ENCODE results near the gene A2ML1. TPM values are rescaled to one million over a fixed set of nuclear protein-coding genes. Genes with fewer than 3 reads are reported as not detected.
"Not testable (repeated sequence)": the region's sequence is repeated elsewhere in the genome, so short reads cannot be mapped to it uniquely, and the experiment has no call there.

A2ML1 gene
- total and polyA plus RNA-seq, 5 donors: 0.25 to 1.1 (median 0.74) TPM

GRCh38 chr12:8859448-8859847, 37.0 kb downstream of the A2ML1 start:
- DNase-seq; H3K9me3 ChIP-seq (ENCODE audit: control insufficient read depth, low read length); H3K27ac ChIP-seq (ENCODE audit: low read length); H3K4me1 ChIP-seq (ENCODE audit: control insufficient read depth, insufficient read depth, low read length); ATAC-seq; H3K27me3 ChIP-seq (ENCODE audit: control insufficient read depth, insufficient read depth); intact Hi-C loops (cut with DNase I); H3K4me3 ChIP-seq (ENCODE audit: low read length): not testable (repeated sequence)
- 94% methylated on average over 4 of the region's 4 CpGs for WGBS

GRCh38 chr12:8860165-8860961, 37.9 kb downstream of the A2ML1 start:
- H3K9me3 ChIP-seq (ENCODE audit: control insufficient read depth, low read length): no peaks in the 10 kb centered on the region
- WGBS: 77% methylated on average over 10 of the region's 10 CpGs
- ATAC-seq (peak in 1 of 2 donors; percentile 57), DNase-seq (peak in 1 of 3 donors; percentile 68)
- no peak overlapping the region for H3K4me3 ChIP-seq (ENCODE audit: low read length)
- no peak overlapping the region for H3K27ac ChIP-seq (ENCODE audit: low read length)
- no peaks in the 10 kb centered on the region for H3K4me1 ChIP-seq (ENCODE audit: control insufficient read depth, insufficient read depth, low read length)
- no peaks in the 10 kb centered on the region for H3K27me3 ChIP-seq (ENCODE audit: control insufficient read depth, insufficient read depth)
- intact Hi-C loops (cut with DNase I): loop anchor here in 1 of 4 donors (10.0 kb wide), 1 partner anchor 176 kb away; no protein-coding TSS in a partner anchor

- Histone ChIP-seq H3K9me3 (ENCODE audit: control insufficient read depth, low read length) (no peaks in the 10 kb centered on the region), H3K27me3 (ENCODE audit: control insufficient read depth, insufficient read depth) (no peaks in the 10 kb centered on the region), H3K4me3 (ENCODE audit: low read length) (no peak overlapping the region), H3K27ac (ENCODE audit: low read length) (no peak overlapping the region), H3K4me1 (ENCODE audit: control insufficient read depth, insufficient read depth, low read length) (no peaks in the 10 kb centered on the region)
- WGBS: 82% methylated on average over 2 of the region's 2 CpGs
- intact Hi-C loops (cut with DNase I): loop anchor here in 1 of 4 donors (10.0 kb wide), 1 partner anchor 182 kb away; no protein-coding TSS in a partner anchor
- DNase-seq (no peak), ATAC-seq (no peak)
Measured at GRCh38 chr12:8866429-8866828, 44.0 kb downstream of the A2ML1 start.

- Histone ChIP-seq H3K4me3 (ENCODE audit: low read length) (no peak overlapping the region), H3K27ac (ENCODE audit: low read length) (no peak overlapping the region), H3K4me1 (ENCODE audit: control insufficient read depth, insufficient read depth, low read length) (no peaks in the 10 kb centered on the region), H3K27me3 (ENCODE audit: control insufficient read depth, insufficient read depth) (no peaks in the 10 kb centered on the region), H3K9me3 (ENCODE audit: control insufficient read depth, low read length) (no peaks in the 10 kb centered on the region)
- no peak for DNase-seq
- intact Hi-C loops (cut with DNase I): loop anchor here in 1 of 4 donors (10.0 kb wide), 1 partner anchor 182 kb away; no protein-coding TSS in a partner anchor
- no peak for ATAC-seq
Measured at GRCh38 chr12:8867009-8867408, 44.6 kb downstream of the A2ML1 start.

GRCh38 chr12:8867786-8868185, 45.4 kb downstream of the A2ML1 start:
- Histone ChIP-seq H3K4me1 (ENCODE audit: control insufficient read depth, insufficient read depth, low read length) (no peaks in the 10 kb centered on the region), H3K27me3 (ENCODE audit: control insufficient read depth, insufficient read depth) (no peaks in the 10 kb centered on the region), H3K4me3 (ENCODE audit: low read length) (no peak overlapping the region), H3K27ac (ENCODE audit: low read length) (no peak overlapping the region), H3K9me3 (ENCODE audit: control insufficient read depth, low read length) (no peaks in the 10 kb centered on the region)
- WGBS: 91% methylated on average over 6 of the region's 6 CpGs
- intact Hi-C loops (cut with DNase I): loop anchor here in 1 of 4 donors (10.0 kb wide), 1 partner anchor 183 kb away; no protein-coding TSS in a partner anchor
- ATAC-seq (no peak), DNase-seq (no peak)

- ATAC-seq: no peak
Measured at GRCh38 chr12:8870586-8870985, 48.2 kb downstream of the A2ML1 start.

GRCh38 chr12:8871068-8871467, 48.6 kb downstream of the A2ML1 start:
- H3K9me3 ChIP-seq (ENCODE audit: control insufficient read depth, low read length): no peaks in the 10 kb centered on the region
- intact Hi-C loops (cut with DNase I): no loop called here
- ATAC-seq: no peak
- no peak overlapping the region for H3K4me3 ChIP-seq (ENCODE audit: low read length)
- H3K27me3 ChIP-seq (ENCODE audit: control insufficient read depth, insufficient read depth): no peaks in the 10 kb centered on the region
- H3K27ac ChIP-seq (ENCODE audit: low read length): no peak overlapping the region
- no peak for DNase-seq
- no peaks in the 10 kb centered on the region for H3K4me1 ChIP-seq (ENCODE audit: control insufficient read depth, insufficient read depth, low read length)

More at GRCh38 chr12:8870586-8870985, 48.2 kb downstream of the A2ML1 start:
- Histone ChIP-seq H3K9me3 (ENCODE audit: control insufficient read depth, low read length) (no peaks in the 10 kb centered on the region), H3K4me1 (ENCODE audit: control insufficient read depth, insufficient read depth, low read length) (no peaks in the 10 kb centered on the region), H3K4me3 (ENCODE audit: low read length) (no peak overlapping the region), H3K27me3 (ENCODE audit: control insufficient read depth, insufficient read depth) (no peaks in the 10 kb centered on the region), H3K27ac (ENCODE audit: low read length) (no peak overlapping the region)
- no peak for DNase-seq
- intact Hi-C loops (cut with DNase I): no loop called here
- WGBS: 63% methylated on average over 1 of the region's 1 CpG

- 34% methylated on average over 4 of the region's 4 CpGs for WGBS
- no peaks in the 10 kb centered on the region for H3K9me3 ChIP-seq (ENCODE audit: control insufficient read depth, low read length)
Measured at GRCh38 chr12:8876887-8877286, 54.5 kb downstream of the A2ML1 start.

GRCh38 chr12:8886502-8887284, 64.3 kb downstream of the A2ML1 start:
- 91% methylated on average over 6 of the region's 6 CpGs for WGBS
- ATAC-seq (no peak), DNase-seq (no peak)
- H3K4me3 ChIP-seq (ENCODE audit: low read length): no peak overlapping the region
- H3K4me1 ChIP-seq (ENCODE audit: control insufficient read depth, insufficient read depth, low read length): no peaks in the 10 kb centered on the region
- no peak overlapping the region for H3K27ac ChIP-seq (ENCODE audit: low read length)
- no peaks in the 10 kb centered on the region for H3K9me3 ChIP-seq (ENCODE audit: control insufficient read depth, low read length)
- intact Hi-C loops (cut with DNase I): no loop called here
- H3K27me3 ChIP-seq (ENCODE audit: control insufficient read depth, insufficient read depth): no peaks in the 10 kb centered on the region

More at GRCh38 chr12:8876887-8877286, 54.5 kb downstream of the A2ML1 start:
- no peaks in the 10 kb centered on the region for H3K27me3 ChIP-seq (ENCODE audit: control insufficient read depth, insufficient read depth)
- H3K4me3 ChIP-seq (ENCODE audit: low read length): no peak overlapping the region
- H3K27ac ChIP-seq (ENCODE audit: low read length): no peak overlapping the region
- intact Hi-C loops (cut with DNase I): no loop called here
- ATAC-seq: no peak
- no peaks in the 10 kb centered on the region for H3K4me1 ChIP-seq (ENCODE audit: control insufficient read depth, insufficient read depth, low read length)
- DNase-seq: no peak

GRCh38 chr12:8887285-8887715, 64.9 kb downstream of the A2ML1 start:
- ATAC-seq: no peak
- Histone ChIP-seq H3K9me3 (ENCODE audit: control insufficient read depth, low read length) (no peaks in the 10 kb centered on the region), H3K4me1 (ENCODE audit: control insufficient read depth, insufficient read depth, low read length) (no peaks in the 10 kb centered on the region), H3K4me3 (ENCODE audit: low read length) (no peak overlapping the region), H3K27me3 (ENCODE audit: control insufficient read depth, insufficient read depth) (no peaks in the 10 kb centered on the region), H3K27ac (ENCODE audit: low read length) (no peak overlapping the region)
- intact Hi-C loops (cut with DNase I): no loop called here
- 81% methylated on average over 4 of the region's 4 CpGs for WGBS
- DNase-seq: no peak
